Measurements from ENCODE around the gene TRUB2. TPM values are rescaled to one million over a fixed set of nuclear protein-coding genes. Genes with fewer than 3 reads are reported as not detected.
"Not testable (repeated sequence)": the region's sequence is repeated elsewhere in the genome, so short reads cannot be mapped to it uniquely, and the experiment has no call there.

TRUB2 gene
- total RNA-seq, 2 experiments from 2014 or later: 29.7 to 30.3 TPM

DNA sequence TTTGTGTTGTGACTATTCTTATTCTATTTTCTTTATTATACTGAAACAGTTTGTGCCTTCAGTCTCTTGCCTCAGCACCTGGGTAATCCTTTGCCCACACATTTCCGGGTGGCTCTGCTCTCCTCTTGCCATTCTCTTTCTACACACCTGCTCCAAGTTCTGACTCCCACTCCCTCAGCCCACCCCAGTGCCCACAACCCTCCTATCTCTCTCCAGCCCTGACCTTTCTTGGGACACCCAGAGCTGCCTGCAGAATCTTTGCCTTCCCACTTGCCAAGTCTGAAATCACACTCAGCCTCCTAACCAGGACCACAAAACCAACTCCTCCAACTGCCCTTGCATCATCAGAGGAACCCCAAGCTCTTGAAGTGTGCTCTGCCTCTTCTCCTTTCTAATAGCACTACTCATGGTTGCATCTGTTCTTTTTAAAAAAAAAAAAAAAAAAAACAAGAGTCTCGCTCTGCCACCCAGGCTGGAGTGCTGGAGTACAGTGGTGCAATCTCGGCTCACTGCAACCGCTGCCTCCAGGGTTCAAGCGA is 42.1 kb downstream of the TRUB2 start:
- no peaks in the 10 kb centered on the region for H3K9me2 ChIP-seq (ENCODE audit: insufficient read depth, low read length)
- H3K27ac ChIP-seq (ENCODE audit: low read depth, low read length, poor library complexity, severe bottlenecking): no peak overlapping the region
- H3K79me2 ChIP-seq (ENCODE audit: insufficient read depth, low read depth, low read length): peaks cover 2% of the 10 kb centered on the region; the same call in 1 of the 2 replicates
- TF ChIP-seq, protein P1, sequence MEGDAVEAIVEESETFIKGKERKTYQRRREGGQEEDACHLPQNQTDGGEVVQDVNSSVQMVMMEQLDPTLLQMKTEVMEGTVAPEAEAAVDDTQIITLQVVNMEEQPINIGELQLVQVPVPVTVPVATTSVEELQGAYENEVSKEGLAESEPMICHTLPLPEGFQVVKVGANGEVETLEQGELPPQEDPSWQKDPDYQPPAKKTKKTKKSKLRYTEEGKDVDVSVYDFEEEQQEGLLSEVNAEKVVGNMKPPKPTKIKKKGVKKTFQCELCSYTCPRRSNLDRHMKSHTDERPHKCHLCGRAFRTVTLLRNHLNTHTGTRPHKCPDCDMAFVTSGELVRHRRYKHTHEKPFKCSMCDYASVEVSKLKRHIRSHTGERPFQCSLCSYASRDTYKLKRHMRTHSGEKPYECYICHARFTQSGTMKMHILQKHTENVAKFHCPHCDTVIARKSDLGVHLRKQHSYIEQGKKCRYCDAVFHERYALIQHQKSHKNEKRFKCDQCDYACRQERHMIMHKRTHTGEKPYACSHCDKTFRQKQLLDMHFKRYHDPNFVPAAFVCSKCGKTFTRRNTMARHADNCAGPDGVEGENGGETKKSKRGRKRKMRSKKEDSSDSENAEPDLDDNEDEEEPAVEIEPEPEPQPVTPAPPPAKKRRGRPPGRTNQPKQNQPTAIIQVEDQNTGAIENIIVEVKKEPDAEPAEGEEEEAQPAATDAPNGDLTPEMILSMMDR (conservative IDR thresholded peaks at IDR 0.05; ENCODE audit: low read length): no peak
- TF ChIP-seq EZH2phosphoT487 (IDR thresholded peaks at IDR 0.05; ENCODE audit: borderline replicate concordance, low read depth, low read length): no peak
- H2AFZ ChIP-seq (ENCODE audit: low read length): no peak overlapping the region
- H3K4me1 ChIP-seq (ENCODE audit: insufficient read depth, low read length, poor library complexity, severe bottlenecking): peaks cover 13% of the 10 kb centered on the region
- intact Hi-C loops (cut with micrococcal nuclease; ENCODE audit: unreplicated experiment): no loop called here
- no peaks in the 10 kb centered on the region for H3K9me3 ChIP-seq (ENCODE audit: low read length)
- no peaks in the 10 kb centered on the region for H4K20me1 ChIP-seq (ENCODE audit: insufficient read depth, low read length)
- no TSS peak for BruUV-seq (replicated peaks)
- ChIA-PET CTCF (ENCODE audit: unreplicated experiment) (no interaction called here), POLR2A (no interaction called here)
- no peak overlapping the region for H3K4me2 ChIP-seq (ENCODE audit: low read length)
- no peak for DNase-seq (ENCODE audit: low spot score)
- H3K4me3 ChIP-seq (ENCODE audit: low read depth, low read length, poor library complexity, severe bottlenecking): no peak overlapping the region
- H3K36me3 ChIP-seq (ENCODE audit: insufficient read depth, low read length): no peaks in the 10 kb centered on the region

DNA sequence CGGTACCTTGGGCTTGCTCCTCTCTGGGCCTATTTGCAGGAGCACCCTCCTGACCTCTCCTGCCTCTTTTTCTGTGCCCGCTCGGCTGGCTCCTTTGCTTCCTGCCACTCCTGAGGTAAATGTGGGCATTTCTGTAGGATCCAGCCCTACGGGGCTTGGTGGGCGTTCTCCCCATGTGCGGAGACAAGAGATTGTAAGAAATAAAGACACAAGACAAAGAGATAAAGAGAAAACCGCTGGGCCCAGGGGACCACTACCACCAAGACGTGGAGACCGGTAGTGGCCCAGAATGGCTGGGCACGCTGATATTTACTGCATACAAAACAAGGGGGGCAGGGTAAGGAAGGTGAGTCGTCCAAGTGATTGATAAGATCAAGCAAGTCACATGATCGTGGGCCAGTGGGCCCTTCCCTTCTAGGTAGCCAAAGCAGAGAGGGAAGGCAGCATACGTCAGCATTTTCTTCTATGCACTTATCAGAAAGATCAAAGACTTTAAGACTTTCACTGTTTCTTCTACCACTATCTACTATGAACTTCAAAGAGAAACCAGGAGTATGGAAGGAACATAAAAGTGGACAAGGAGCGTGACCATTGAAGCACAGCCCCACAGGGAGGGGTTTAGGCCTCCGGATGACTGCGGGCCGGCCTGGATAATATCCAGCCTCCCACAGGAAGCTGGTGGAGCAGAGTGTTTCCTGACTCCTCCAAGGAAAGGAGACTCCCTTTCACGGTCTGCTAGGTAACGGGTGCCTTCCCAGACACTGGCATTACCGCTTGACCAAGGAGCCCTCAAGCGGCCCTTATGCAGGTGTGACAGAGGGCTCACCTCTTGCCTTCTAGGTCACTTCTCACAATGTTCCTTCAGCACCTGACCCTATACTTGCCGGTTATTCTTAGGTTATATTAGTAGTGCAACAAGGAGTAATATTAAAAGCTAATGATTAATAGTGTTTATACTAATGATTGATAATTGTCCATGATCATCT is 42.9 kb downstream of the TRUB2 start:
- H4K20me1 ChIP-seq (ENCODE audit: insufficient read depth, low read length); DNase-seq (ENCODE audit: low spot score); H2AFZ ChIP-seq (ENCODE audit: low read length); BruUV-seq (replicated peaks); H3K4me2 ChIP-seq (ENCODE audit: low read length); H3K9me3 ChIP-seq (ENCODE audit: low read length); H3K9me2 ChIP-seq (ENCODE audit: insufficient read depth, low read length); H3K36me3 ChIP-seq (ENCODE audit: insufficient read depth, low read length); H3K79me2 ChIP-seq (ENCODE audit: insufficient read depth, low read depth, low read length); H3K4me3 ChIP-seq (ENCODE audit: low read depth, low read length, poor library complexity, severe bottlenecking); CTCF ChIA-PET (ENCODE audit: unreplicated experiment); H3K27ac ChIP-seq (ENCODE audit: low read depth, low read length, poor library complexity, severe bottlenecking): not testable (repeated sequence)
- intact Hi-C loops (cut with micrococcal nuclease; ENCODE audit: unreplicated experiment): loop anchor here (5.0 kb wide), 1 partner anchor 43 kb away; the partner anchor contains the start of genes COQ4 and TRUB2
- POLR2A ChIA-PET: interaction anchor here (0.6 kb wide), 1 partner anchor 92 kb away, joined by 5 read pairs; the partner anchor contains the start of gene URM1
- H3K4me1 ChIP-seq (ENCODE audit: insufficient read depth, low read length, poor library complexity, severe bottlenecking): peaks cover 15% of the 10 kb centered on the region

DNA sequence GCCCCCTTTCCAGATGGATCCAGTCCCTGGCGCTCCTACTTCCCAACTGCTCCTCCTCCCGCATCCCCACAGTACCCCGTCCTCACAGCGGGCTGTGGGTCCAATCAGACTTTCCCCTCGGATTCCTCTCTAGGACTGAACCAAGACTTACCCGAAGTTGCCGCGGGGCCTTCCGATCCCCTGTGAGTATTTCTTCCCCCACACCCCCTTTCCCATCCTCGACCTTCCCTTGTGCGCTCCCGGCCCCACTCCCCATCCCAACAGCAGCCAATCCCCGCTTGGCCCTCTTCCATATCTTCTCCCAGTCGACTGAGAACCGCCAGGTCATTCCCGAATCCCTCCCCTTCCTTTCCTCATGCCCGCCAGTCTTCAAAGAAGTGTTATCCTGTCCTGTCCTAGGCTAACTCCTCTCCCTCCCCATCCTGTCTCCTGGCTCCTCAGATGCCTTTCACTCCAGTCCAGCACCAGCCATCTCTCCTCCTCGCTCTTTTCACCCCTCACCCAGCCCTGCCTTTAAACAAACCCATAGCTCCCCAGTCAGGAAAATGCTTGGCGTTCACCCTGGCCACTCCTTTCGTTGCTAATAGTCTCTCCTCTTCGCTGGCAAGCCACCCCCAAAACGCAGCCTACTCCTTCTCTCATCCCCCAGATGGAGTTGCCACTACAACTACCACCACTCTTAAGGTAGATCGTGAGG is 45.5 kb downstream of the TRUB2 start:
- peak overlapping the region; percentile 85 for H3K4me3 ChIP-seq (ENCODE audit: low read depth, low read length, poor library complexity, severe bottlenecking)
- H3K9me2 ChIP-seq (ENCODE audit: insufficient read depth, low read length): no peaks in the 10 kb centered on the region
- CTCF ChIA-PET (ENCODE audit: unreplicated experiment): interaction anchor here (1.0 kb wide), 1 partner anchor 65 kb away, joined by 5 read pairs; no protein-coding TSS in a partner anchor
- no peaks in the 10 kb centered on the region for H3K9me3 ChIP-seq (ENCODE audit: low read length)
- POLR2A ChIA-PET: interaction anchor here (0.9 to 1.2 kb wide), 3 partner anchors 9 to 24 kb away, joined by 3 to 6 read pairs (median 3); no protein-coding TSS in a partner anchor
- no peaks in the 10 kb centered on the region for H4K20me1 ChIP-seq (ENCODE audit: insufficient read depth, low read length)
- BruUV-seq (replicated peaks): TSS peak; percentile 80
- peaks cover 16% of the 10 kb centered on the region for H3K4me1 ChIP-seq (ENCODE audit: insufficient read depth, low read length, poor library complexity, severe bottlenecking)
- DNase-seq (ENCODE audit: low spot score): peak; percentile 21
- TF ChIP-seq, protein P1 (conservative IDR thresholded peaks at IDR 0.05; ENCODE audit: low read length): no peak
- no peak for TF ChIP-seq EZH2phosphoT487 (IDR thresholded peaks at IDR 0.05; ENCODE audit: borderline replicate concordance, low read depth, low read length)
- H3K79me2 ChIP-seq (ENCODE audit: insufficient read depth, low read depth, low read length): peaks cover 9% of the 10 kb centered on the region; the same call in 1 of the 2 replicates
- H2AFZ ChIP-seq (ENCODE audit: low read length): peak overlapping the region; percentile 85
- intact Hi-C loops (cut with micrococcal nuclease; ENCODE audit: unreplicated experiment): loop anchor here (5.0 kb wide), 1 partner anchor 46 kb away; the partner anchor contains the start of genes COQ4 and TRUB2
- peaks cover 14% of the 10 kb centered on the region; the same call in 1 of the 2 replicates for H3K36me3 ChIP-seq (ENCODE audit: insufficient read depth, low read length)
- H3K27ac ChIP-seq (ENCODE audit: low read depth, low read length, poor library complexity, severe bottlenecking): peak overlapping the region; percentile 10
- peak overlapping the region; percentile 98 for H3K4me2 ChIP-seq (ENCODE audit: low read length)
